PFSK-1 (cell line): Measurements from ENCODE around the gene KBTBD6.

Source experiments
- POLR2AphosphoS5 ChIP-seq: IDR thresholded peaks from 2 replicates; pipeline ENCODE4 v1.6.1; 2012; ENCODE audit warnings: low read depth, mild to moderate bottlenecking, control low read depth, low read length, moderate library complexity
- REST ChIP-seq, 2 experiments: IDR thresholded peaks; 2 replicates each; pipeline versions ENCODE4 v1.6.1 to v1.8.0; 2011 to 2012; ENCODE audit warnings: low read depth in 2 of 2, low read length in 2 of 2, control low read depth in 1 of 2, inconsistent platforms in 1 of 2, mild to moderate bottlenecking in 1 of 2, moderate library complexity in 1 of 2; ENCODE audit not compliant: insufficient read depth in 1 of 2
- SIN3A ChIP-seq: IDR thresholded peaks from 2 replicates; pipeline ENCODE4 v1.6.1; 2012; ENCODE audit warnings: mild to moderate bottlenecking, low read length, moderate library complexity, borderline replicate concordance; ENCODE audit not compliant: insufficient read depth
- TAF1 ChIP-seq: IDR thresholded peaks from 2 replicates; pipeline ENCODE4 v1.6.1; 2012; ENCODE audit warnings: low read length, control low read depth, borderline replicate concordance; ENCODE audit not compliant: insufficient read depth

GRCh38 chr13:41139296-41139966 is 6.8 kb upstream of the KBTBD6 start:
- TF ChIP-seq POLR2AphosphoS5, result no peak
- TF ChIP-seq SIN3A, result no peak
- no peak for TF ChIP-seq REST (IDR thresholded peaks at IDR 0.05; ENCODE audit: insufficient read depth in 1 of 2, low read depth in 2 of 2, low read length in 2 of 2)
- no peak for TF ChIP-seq TAF1
